GM19240 (cell line): Measurements from ENCODE around the gene RFNG.
A peak's percentile ranks its signal among the peaks of the same experiment; 100 is the strongest.

ENCODE experiments used
- DNase-seq: peaks from one replicate; pipeline ENCODE4 v3.0.0; 2011; ENCODE audit warnings: low spot score; ENCODE audit not compliant: insufficient read length

Gene RFNG

DNA sequence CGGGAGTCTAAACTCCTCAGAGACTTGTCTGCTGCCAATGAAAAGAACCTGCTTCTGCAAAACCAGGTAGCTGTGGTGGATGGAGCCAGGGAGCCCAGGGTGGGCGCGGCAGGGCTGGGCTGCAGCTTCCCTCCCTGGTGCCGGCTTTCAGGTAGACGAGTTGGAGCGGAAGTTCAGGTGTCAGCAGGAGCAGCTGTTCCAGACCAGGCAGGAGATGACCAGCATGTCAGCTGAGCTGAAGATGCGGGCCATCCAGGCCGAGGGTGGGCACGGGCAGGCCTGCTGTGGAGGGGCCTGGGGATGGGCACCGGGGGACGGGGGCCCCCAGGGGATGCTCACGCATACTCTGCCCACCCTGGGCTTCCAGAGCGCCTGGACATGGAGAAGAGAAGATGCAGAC lies 23.4 kb downstream of the RFNG start:
- DNase-seq = no peak

DNA sequence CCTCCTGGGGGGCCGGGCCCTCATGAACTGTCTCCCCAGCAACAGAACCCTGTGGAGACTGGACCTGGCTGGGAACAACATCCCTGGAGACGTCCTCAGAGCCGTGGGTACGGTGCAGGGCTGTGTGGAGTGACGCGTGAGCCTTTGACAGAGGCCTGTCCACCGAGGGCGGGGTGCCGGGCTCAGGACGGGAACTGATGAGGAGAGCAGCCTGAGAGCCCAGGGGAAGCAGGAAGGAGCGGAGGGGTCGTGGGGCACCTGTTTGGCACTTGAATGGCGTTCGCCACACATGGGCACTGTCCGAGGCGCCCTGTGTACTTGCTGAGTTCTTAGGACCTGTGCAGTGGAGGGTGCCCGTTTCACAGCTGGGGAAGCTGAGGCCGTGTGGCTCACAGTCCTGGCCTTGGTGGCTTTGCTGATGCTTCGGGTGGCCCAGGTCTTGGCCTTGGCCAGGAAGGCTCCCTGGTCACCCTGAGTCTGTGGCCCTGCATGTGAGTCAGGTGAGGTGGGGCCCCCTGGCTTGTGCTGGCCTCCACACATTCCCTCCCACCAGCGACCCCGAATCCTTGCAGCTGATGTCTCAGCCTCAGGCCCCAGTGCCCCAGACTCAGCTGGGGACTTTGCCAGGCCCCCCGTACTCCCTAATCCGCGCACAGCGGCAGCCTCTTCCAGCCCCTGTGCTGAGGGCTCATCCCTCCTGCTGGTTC lies 26.1 kb downstream of the RFNG start:
- no peak for DNase-seq

GRCh38 chr17:82024859-82025258 lies 26.8 kb downstream of the RFNG start:
- DNase-seq = no peak

DNA sequence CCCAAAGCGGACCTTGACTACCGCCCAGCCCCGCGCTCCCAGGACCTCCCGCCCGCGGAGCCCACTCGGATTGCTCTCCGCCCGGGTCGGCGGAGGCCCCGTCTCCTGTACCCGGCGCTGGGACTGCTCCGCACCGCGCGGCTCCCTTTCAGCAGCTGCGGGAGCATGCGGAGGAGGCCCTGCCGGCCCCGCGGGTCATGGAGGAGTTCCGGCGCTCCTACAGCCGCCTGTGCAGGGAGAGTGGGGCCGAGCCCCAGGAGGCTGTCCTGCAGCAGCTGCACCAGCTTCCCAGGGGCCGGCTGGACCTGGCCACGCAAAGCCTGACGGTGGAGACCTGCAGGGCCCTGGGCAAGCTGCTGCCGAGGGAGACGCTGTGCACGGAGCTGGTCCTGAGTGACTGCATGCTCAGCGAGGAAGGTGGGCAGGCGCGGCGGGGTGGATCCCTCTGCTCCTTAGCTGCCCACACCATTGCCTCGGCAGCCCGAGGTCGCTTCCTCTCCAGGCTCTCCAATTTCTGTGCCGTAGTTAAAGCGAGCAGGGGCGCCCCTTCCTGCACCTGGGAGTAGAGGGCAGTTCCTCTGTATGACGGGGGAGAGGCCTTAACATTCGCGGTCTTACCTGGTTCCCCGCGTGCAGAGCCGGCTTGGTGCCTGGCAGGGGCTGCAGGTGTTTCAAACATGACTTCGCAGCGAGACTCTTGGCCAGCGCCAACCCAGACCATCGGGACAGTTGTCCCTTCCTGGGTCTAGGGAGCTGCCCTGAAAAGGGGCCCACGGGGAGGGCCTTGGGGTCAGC lies 28.0 kb downstream of the RFNG start:
- DNase-seq = no peak

GRCh38 chr17:82022981-82023446 lies 28.6 kb downstream of the RFNG start, which contains the start of gene LRRC45:
TSS of gene LRRC45 (plus strand) at chr17:82023305. CDS start at chr17:82023644, 339 bp downstream.
- peak; percentile 99 for DNase-seq

DNA sequence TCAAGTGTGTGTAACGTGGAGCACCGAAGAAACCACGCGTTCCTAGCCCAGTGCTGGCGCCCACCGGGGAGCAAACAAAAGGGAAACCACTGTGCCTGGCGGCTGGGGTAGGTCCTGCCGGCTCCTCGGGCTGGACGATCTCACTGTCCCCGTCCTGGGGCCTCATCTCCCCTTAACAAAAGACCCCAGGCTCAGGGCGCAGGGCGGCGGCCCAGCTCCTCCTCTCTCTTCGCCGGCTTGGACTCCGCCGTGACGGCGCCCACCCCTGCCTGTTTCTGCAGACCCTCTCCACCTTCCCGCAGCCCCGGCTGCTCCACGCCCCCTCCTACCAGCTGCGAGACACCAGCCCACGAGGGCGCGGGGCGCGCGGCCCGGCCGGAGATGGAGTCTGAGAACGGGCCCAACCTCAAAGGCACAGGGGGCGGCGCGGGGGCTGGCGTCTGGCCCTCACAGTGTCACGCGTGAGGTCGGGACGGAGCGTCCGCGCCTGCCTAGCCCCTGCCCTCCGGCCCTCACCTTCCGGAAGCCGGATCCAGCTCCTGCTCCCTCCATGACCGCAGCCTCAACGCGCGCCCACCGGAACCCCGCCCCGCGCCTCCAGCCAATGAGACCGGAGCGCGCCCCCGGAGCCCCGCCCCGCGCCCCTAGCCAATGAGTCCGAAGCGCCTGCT lies 29.2 kb downstream of the RFNG start, which contains the start of gene CENPX:
CENPX (minus strand) TSS at position 569 of the 671 bp plus-strand sequence; CDS start at position 552, 17 bp downstream.
- no peak for DNase-seq

- no peak for DNase-seq
These were observed 29.7 kb downstream of the RFNG start for GRCh38 chr17:82021900-82022309.

DNA sequence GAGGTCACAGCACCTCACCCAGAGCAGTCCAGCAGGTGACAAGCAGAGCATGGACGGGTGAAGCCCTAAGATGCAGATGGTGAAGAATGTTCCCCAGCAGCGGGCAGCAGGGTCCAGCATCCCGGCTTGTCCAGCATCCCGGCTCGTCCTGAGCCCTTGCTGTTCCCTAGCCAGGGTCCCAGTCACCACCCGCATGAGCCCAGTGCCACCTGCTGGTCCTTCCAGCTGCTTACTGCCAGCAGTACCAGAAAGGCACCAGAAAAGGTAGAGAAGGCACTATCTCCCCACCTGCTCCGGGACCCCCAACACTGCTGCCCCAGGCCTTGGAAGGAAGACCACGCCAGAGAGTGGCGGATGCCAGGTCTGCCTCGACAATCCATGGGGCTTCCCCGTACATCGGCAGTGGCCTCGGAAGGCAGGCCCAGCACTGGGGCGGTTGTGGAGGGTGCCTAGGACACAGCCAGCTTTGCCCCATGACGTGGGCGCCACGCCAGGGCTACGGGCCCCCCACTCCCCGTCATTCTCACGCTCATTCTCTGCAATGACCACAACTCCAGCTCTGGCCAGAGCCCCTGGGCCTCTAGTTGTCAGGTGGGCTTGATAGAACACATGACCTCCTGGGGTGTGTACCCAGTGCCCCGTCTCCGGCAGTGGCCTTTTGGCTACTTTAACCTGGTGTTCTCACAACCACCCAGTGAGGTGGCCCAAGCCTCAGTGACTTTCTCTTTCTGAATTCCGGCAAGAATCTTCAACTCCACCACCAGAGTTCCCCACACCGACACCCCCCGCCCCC lies 30.3 kb downstream of the RFNG start:
- DNase-seq = no peak

DNA sequence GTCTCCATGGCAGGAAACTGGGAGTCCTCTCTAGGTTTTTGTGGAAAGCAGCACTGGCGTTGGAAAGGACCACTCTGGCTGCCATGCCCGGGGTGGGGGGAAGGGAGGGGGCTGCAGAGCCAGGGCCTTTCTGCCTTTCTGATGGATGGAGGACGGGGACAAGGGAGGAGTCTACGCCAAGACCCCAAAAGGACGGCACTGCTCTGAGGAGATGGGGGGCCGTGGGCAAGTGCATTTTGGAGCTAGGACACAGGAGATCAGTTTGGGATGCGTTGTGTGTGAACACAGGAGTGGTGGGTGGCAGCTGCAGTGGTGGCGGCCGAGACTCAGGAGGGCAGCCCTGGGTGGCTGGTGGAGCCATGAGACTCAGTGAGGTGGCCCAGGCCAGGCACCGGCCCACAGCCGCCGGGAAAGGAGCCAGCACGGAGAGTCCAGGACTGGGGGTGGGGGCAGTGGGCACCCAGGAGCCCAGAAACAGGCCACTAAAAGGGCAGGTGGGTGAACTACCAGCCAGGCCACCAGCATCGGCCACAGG lies 31.0 kb downstream of the RFNG start:
- no peak for DNase-seq

DNA sequence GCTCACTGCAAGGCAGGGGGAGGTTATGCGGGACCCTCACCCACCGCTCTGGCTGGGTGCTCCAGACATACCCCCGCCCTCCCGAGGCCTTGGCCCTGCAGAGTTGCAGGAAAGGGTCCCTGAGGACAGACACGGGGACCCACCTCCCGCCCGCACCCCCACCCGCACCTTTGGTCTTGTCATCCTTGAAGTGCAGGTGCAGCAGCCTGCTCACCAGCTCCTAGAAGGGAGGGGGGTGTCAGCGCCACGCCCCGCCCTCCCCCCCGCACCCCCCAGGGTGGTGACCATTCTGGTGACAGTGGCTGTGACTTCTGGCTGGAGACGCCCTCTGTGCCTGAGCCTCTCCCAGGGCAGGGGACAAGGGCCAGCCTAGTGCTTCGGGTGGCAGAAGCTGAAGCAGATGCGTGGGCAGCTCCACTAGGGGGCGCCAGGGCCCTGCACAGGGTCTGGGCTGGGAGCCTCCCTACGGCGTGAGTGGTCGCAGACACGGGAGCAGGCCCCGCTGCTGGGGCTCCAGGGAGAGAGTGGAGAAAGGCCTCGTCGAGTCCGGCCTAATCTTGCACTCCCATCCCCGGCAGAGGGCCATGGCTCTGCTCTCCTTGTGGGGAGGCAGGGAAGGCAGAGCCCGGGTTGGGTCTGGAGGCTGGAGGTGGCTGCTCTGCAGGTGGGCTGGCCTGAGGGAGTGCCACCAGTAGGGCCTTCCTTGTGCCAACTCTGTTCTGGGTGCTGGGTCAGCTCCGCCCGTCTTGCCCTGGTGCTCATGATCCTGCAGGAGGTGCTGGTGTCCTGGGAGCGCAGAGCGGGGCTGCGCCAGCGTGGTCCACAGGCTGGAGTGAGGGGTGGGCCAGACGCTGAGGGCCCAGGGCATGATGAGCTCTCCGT lies 31.7 kb downstream of the RFNG start:
- peak; percentile 66 for DNase-seq

- no peak for DNase-seq
These were observed 32.5 kb downstream of the RFNG start for GRCh38 chr17:82018989-82019689.

DNA sequence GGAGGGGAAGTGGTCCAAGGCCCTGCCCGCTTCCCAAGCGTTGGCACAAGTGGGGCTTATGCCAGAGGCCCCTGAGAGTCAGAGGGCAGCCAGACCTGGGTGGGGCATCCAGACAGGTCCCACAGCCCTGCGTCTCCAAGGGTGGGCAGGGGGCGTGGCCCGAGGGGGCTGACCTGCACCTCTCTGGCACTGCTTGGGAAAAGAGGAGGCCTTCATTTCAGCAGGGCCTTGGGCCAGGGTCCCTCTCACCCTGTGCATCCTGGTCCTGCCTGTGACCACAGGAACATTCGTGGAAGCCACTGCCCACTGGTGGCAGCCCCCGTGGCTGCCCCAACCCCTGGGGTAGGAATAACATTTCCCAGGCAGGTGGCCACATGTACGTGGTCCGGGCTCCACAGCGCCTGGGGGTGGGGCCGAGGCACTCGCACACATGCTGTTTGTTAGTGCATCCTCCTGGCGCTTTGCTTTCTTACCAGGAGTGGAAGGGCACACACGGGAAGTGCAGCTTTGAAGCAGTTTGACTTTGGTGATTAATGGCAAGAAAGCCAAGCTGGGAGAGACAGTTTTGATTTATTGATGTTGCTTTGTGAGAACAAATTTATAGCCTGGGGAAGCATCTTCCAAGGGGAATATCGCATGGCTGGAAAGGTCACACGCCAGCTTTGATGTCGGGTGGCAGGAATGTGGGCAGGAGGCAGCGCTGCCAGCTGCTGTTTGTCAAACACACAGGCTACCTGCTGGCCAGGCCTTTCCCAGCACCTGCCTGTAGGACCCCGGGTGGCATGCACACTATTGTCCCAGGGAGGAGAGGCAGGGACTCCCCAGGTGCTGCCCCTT lies 33.2 kb downstream of the RFNG start:
- no peak for DNase-seq

DNA sequence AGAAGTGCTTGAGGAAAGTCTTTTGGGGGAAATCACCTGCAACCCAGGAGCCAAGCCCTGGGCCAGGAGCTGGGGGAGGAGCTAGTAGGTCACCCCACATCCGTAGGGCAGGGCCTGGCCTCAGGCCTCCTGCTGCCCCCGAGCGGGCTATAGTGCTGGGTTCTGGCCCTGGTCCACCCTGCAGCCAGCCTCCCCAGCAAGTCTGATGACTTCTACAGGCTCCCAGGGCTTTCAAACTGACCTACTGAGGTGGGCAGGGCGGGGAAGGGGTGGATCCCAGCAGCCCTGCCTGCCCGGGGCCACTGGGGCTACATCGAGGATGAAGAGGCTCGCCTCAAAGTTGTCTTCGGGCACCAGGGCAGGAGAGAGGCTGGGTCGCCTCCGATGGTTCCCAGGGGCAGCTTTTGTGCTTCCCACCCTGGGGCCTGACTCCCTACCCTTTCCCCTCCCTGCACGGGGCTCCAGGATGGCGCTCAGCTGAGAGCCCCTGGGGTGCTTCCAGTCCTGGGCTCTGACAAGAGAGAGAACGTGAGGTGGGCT lies 33.9 kb downstream of the RFNG start:
- DNase-seq = no peak

GRCh38 chr17:82016875-82017459 lies 34.6 kb downstream of the RFNG start:
- DNase-seq = no peak

GRCh38 chr17:82016061-82016874 lies 35.3 kb downstream of the RFNG start:
- no peak for DNase-seq

DNA sequence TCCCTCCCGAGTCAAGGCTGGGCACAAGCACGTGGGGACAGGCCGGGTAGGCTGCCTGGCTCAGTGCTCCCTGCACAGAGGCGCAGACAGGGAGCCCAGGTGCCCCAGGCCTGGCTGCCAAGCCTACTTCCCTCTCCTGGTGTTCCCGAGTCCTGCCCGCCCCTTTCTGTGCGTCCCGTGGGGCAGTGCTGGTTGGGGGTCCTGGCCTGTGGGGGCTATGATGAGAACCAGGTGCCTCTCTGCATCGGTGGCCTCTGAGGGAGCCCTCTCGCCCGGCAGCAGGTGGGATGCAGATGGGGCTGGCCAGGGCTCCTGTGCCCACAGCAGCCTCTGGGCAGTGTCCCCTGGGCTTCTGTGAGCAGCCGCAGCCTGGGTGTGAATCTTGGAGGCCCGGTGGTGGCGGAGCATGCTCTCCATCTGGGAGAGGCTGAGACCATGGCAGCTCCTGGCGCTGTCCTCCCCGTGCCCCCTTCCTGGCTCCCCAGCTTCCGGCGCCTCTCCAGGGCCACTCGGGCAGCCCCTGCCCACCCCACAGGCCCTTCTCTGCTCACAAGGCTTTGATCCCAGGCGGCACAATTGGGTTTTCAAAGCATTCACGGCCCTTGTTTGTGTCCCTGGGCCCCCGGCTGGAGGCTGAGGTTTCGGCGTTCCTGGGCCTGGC lies 36.2 kb downstream of the RFNG start:
- no peak for DNase-seq
